ENCODE data around the gene CAPN6. TPM values are rescaled to one million over a fixed set of nuclear protein-coding genes. Genes with fewer than 3 reads are reported as not detected.

The CAPN6 gene
- total RNA-seq, 4 donors from 2014 or later, result 0.26 to 112 (median 12.4) TPM

DNA sequence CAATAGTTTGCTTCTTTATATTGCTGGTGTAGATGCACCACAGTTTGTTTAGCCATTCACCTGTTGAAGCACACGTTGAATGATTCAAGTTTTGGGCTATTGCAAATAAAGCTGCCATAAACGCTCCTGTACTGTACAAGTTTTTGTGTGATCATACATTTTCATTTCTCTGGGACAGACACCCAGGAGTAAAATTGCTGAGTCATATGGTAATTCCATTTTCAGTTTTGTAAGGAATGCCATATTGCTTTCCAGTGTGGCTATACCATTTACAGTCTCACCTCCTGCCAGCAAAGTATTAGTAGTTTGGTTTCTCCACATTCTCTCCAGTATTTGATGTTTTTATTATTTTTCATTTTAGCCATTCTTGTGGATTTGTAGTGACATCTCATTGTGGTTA is 32.0 kb upstream of the CAPN6 start:
- Histone ChIP-seq H3K36me3 (no peaks in the 10 kb centered on the region), H3K4me3 (no peak overlapping the region), H3K9me3 (no peaks in the 10 kb centered on the region), H3K27me3 (peaks cover 0 to 5% of the 10 kb centered on the region in 2 donors), H3K27ac (no peak overlapping the region), H3K4me1 (no peaks in the 10 kb centered on the region)
- intact Hi-C loops (cut with DNase I; ENCODE audit: low total_unique reads), result no loop called here
- no peak for DNase-seq
- TF ChIP-seq POLR2A (IDR thresholded peaks at IDR 0.05), result no peak
- TF ChIP-seq CTCF (IDR thresholded peaks at IDR 0.05), result no peak

- H3K36me3 ChIP-seq, result no peaks in the 10 kb centered on the region
- no peak for TF ChIP-seq POLR2A (IDR thresholded peaks at IDR 0.05)
- TF ChIP-seq CTCF (IDR thresholded peaks at IDR 0.05), result no peak
- no peaks in the 10 kb centered on the region for H3K9me3 ChIP-seq
- no peaks in the 10 kb centered on the region for H3K27me3 ChIP-seq
- intact Hi-C loops (cut with DNase I; ENCODE audit: low total_unique reads), result no loop called here
- no peak for DNase-seq
- no peak overlapping the region for H3K4me3 ChIP-seq
- H3K27ac ChIP-seq, result no peak overlapping the region
- no peaks in the 10 kb centered on the region for H3K4me1 ChIP-seq
These were observed 18.6 kb upstream of the CAPN6 start for GRCh38 chrX:111288841-111289240.

DNA sequence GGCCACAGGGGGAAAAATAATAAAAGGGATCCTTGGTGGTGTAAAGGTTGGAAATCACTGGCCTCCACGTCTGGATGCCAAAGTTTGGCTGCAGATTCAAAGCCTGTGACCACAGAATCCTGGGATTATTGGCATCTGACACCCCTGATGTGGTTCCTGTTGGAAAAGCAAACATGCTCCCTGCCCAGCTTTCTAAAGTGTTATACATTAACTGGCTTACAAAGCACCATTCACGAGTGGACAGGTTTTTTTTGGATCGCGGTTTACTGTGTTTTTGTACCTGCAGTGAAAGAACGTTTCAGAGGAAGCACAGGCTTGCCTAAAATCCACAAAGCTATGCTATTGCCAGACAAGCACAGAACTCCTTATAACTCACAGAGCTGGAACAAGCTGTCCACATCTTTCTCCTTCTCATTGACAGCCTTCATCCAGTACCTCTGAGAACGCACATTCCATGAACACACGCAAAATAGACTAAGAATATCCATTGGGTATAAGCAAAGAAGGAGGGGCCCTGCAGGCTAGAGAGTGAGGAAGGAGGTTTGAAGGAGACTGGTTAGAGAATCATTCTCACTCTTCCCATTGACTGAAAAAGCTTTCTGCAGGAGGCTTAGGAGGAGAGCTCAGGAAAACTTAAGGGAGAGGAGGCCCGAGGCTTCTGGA is 14.5 kb upstream of the CAPN6 start:
- Histone ChIP-seq H3K4me1 (no peaks in the 10 kb centered on the region), H3K9me3 (no peaks in the 10 kb centered on the region), H3K27ac (no peak overlapping the region), H3K36me3 (no peaks in the 10 kb centered on the region), H3K27me3 (no peaks in the 10 kb centered on the region), H3K4me3 (no peak overlapping the region)
- intact Hi-C loops (cut with DNase I; ENCODE audit: low total_unique reads), result no loop called here
- TF ChIP-seq POLR2A (IDR thresholded peaks at IDR 0.05) (no peak), CTCF (IDR thresholded peaks at IDR 0.05) (no peak)
- no peak for DNase-seq

GRCh38 chrX:111283446-111283845 is 13.2 kb upstream of the CAPN6 start:
- intact Hi-C loops (cut with DNase I; ENCODE audit: low total_unique reads), result no loop called here
- Histone ChIP-seq H3K4me3 (no peak overlapping the region), H3K27ac (no peak overlapping the region), H3K36me3 (no peaks in the 10 kb centered on the region), H3K4me1 (no peaks in the 10 kb centered on the region), H3K27me3 (no peaks in the 10 kb centered on the region), H3K9me3 (no peaks in the 10 kb centered on the region)
- TF ChIP-seq POLR2A (IDR thresholded peaks at IDR 0.05), result no peak
- no peak for TF ChIP-seq CTCF (IDR thresholded peaks at IDR 0.05)
- DNase-seq, result no peak

- no peak for DNase-seq
- no peaks in the 10 kb centered on the region for H3K9me3 ChIP-seq
- intact Hi-C loops (cut with DNase I; ENCODE audit: low total_unique reads), result no loop called here
- H3K4me1 ChIP-seq, result no peaks in the 10 kb centered on the region
- no peaks in the 10 kb centered on the region for H3K27me3 ChIP-seq
- TF ChIP-seq POLR2A (IDR thresholded peaks at IDR 0.05) (no peak), CTCF (IDR thresholded peaks at IDR 0.05) (no peak)
- H3K27ac ChIP-seq, result no peak overlapping the region
- no peak overlapping the region for H3K4me3 ChIP-seq
- no peaks in the 10 kb centered on the region for H3K36me3 ChIP-seq
These were observed 12.7 kb upstream of the CAPN6 start for GRCh38 chrX:111282991-111283390.
